Left ventricle myocardium inferior (tissue), 1 donor: Measurements from ENCODE around the gene CREB3. TPM values are rescaled to one million over a fixed set of nuclear protein-coding genes. Genes with fewer than 3 reads are reported as not detected.

Source experiments
- DNase-seq: peaks from one replicate; pipeline ENCODE4 v3.0.0-alpha.2; 2020
- H3K27ac ChIP-seq: fragments of 200-600 bp; replicated peaks from 2 replicates; pipeline ENCODE4 v1.8.0; 2021
- H3K27me3 ChIP-seq: fragments of 200-600 bp; 2 replicates; pipeline ENCODE4 v1.8.0; 2021; ENCODE audit warnings: low read depth
- H3K36me3 ChIP-seq: fragments of 200-600 bp; 2 replicates; pipeline ENCODE4 v1.8.0; 2021
- H3K4me1 ChIP-seq: fragments of 200-600 bp; 2 replicates; pipeline ENCODE4 v1.8.0; 2021
- H3K4me3 ChIP-seq: fragments of 200-600 bp; 2 replicates; pipeline ENCODE4 v1.8.0; 2021; ENCODE audit warnings: mild to moderate bottlenecking, moderate library complexity
- H3K9me3 ChIP-seq: fragments of 200-600 bp; replicated peaks from 2 replicates; pipeline ENCODE4 v1.8.0; 2021
- intact Hi-C: fragments of 100-400 bp; cut with micrococcal nuclease; formaldehyde crosslinking; loops from one replicate; pipeline ENCODE4 v1.11.0; 2022
- microRNA-seq: library from miRNA; unstranded; fragments of <30 nt; microRNA quantifications from one replicate; pipeline ENCODE4 v1.2.0, GENCODE V29; 2020
- total RNA-seq: library from RNA; stranded (reverse); fragmentation: NEBNext Ultra II Directional; extraction: Animal tissue kit (Norgen Biotek cat#: 25700); gene quantifications from one replicate; pipeline ENCODE4 v1.2.1, GENCODE V29; 2021
- TF ChIP-seq, protein P1 (sequence below): fragments of 200-600 bp; IDR thresholded peaks from 2 replicates; pipeline ENCODE4 v1.8.0; 2021; ENCODE audit warnings: antibody characterized with exemption, mild to moderate bottlenecking, borderline replicate concordance
- donor health status: DM: no; HTN: yes; CAD: no; lungs with severe emphysema.

Gene CREB3
- total RNA-seq, 1 donor from 2014 or later, result 20.6 TPM

DNA sequence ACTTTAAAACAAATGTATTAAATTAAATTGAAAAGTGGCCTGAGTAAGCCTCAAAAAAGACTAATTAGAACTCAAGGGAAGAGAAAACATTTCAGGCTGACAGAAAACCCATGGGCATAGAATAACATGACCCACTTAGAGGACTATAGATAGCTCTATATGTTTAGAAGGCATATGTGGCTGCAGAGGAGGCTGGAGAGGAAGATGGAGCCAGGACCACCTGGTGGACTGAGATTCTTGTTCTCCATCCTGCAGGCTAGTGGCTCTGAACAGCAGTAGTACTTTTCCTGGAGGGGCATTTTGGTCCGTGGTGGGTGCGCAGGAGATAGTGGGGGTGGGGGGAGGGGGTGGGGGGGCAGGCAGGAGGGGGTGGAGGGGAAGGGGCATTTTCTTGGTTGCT lies 48.6 kb downstream of the CREB3 start:
- Histone ChIP-seq H3K27me3 (no peaks in the 10 kb centered on the region), H3K4me1 (no peaks in the 10 kb centered on the region), H3K4me3 (no peak overlapping the region), H3K27ac (no peak overlapping the region), H3K9me3 (no peaks in the 10 kb centered on the region), H3K36me3 (peaks cover 3% of the 10 kb centered on the region)
- DNase-seq, result no peak
- TF ChIP-seq, protein P1, sequence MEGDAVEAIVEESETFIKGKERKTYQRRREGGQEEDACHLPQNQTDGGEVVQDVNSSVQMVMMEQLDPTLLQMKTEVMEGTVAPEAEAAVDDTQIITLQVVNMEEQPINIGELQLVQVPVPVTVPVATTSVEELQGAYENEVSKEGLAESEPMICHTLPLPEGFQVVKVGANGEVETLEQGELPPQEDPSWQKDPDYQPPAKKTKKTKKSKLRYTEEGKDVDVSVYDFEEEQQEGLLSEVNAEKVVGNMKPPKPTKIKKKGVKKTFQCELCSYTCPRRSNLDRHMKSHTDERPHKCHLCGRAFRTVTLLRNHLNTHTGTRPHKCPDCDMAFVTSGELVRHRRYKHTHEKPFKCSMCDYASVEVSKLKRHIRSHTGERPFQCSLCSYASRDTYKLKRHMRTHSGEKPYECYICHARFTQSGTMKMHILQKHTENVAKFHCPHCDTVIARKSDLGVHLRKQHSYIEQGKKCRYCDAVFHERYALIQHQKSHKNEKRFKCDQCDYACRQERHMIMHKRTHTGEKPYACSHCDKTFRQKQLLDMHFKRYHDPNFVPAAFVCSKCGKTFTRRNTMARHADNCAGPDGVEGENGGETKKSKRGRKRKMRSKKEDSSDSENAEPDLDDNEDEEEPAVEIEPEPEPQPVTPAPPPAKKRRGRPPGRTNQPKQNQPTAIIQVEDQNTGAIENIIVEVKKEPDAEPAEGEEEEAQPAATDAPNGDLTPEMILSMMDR, result no peak
- intact Hi-C loops, result no loop called here

DNA sequence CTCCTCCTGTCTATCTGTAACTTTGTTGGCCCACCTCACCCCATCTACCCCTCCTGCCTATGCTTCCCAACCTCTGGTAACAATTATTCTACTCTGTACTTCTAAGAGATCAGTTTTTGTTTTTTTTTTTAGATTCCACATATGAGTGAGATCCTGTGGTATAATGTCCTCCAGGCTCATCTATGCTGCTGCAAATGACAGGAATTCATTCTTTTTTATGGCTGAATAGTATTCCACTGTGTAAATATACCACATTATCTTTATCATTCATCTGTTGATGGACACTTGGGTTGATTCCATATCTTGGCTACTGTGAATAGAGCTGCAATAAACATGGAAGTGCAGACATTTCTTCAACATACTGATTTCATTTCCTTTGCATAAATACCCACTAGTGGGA lies 51.0 kb downstream of the CREB3 start:
- H3K27me3 ChIP-seq, result no peaks in the 10 kb centered on the region
- no peak overlapping the region for H3K4me3 ChIP-seq
- no peak for DNase-seq
- peaks cover 3% of the 10 kb centered on the region for H3K36me3 ChIP-seq
- TF ChIP-seq, protein P1, result no peak
- H3K9me3 ChIP-seq, result no peaks in the 10 kb centered on the region
- no peak overlapping the region for H3K27ac ChIP-seq
- intact Hi-C loops, result no loop called here
- no peaks in the 10 kb centered on the region for H3K4me1 ChIP-seq

Small RNAs within 50 kb of the gene (microRNA-seq; reads per million reads assigned to microRNA genes)
- gene MIR6852, result not detected
- gene MIR6853, result not detected

Other genes with a start within 250 kb of the CREB3 start
- 27.5 TPM for gene RUSC2, start 242.6 kb upstream of the CREB3 start, total RNA-seq
- 25.4 TPM for gene TESK1, start 127.4 kb upstream of the CREB3 start, total RNA-seq
- gene CD72, start 114.3 kb upstream of the CREB3 start, total RNA-seq, result 0.63 TPM
- not detected for gene SIT1, start 81.7 kb upstream of the CREB3 start, total RNA-seq
- gene RMRP, start 74.6 kb upstream of the CREB3 start, total RNA-seq, result 15,093 TPM
- 44.3 TPM for gene CCDC107, start 74.4 kb upstream of the CREB3 start, total RNA-seq
- gene ARHGEF39, start 67.5 kb upstream of the CREB3 start, total RNA-seq, result 0.27 TPM
- not detected for gene CA9, start 58.7 kb upstream of the CREB3 start, total RNA-seq
- 1,070 TPM for gene TPM2, start 42.7 kb upstream of the CREB3 start, total RNA-seq
- gene TLN1, start 471 bp upstream of the CREB3 start, total RNA-seq, result 234 TPM
- 75.0 TPM for gene GBA2, start 16.6 kb downstream of the CREB3 start, total RNA-seq
- 30.2 TPM for gene RGP1, start 16.6 kb downstream of the CREB3 start, total RNA-seq
- gene MSMP, start 21.6 kb downstream of the CREB3 start, total RNA-seq, result not detected
- gene NPR2, start 58.9 kb downstream of the CREB3 start, total RNA-seq, result 24.2 TPM
- 3.4 TPM for gene SPAG8, start 79.6 kb downstream of the CREB3 start, total RNA-seq
- gene HINT2, start 82.4 kb downstream of the CREB3 start, total RNA-seq, result 71.1 TPM
- gene FAM221B, start 96.1 kb downstream of the CREB3 start, total RNA-seq, result not detected
- gene TMEM8B, start 96.6 kb downstream of the CREB3 start, total RNA-seq, result 17.5 TPM
- not detected for gene OR13J1, start 137.7 kb downstream of the CREB3 start, total RNA-seq
- gene HRCT1, start 173.5 kb downstream of the CREB3 start, total RNA-seq, result 6.2 TPM
- 6.5 TPM for gene SPAAR, start 176.8 kb downstream of the CREB3 start, total RNA-seq
- not detected for gene OR2S2, start 225.5 kb downstream of the CREB3 start, total RNA-seq